ENCODE data around the gene TAOK2. TPM values are rescaled to one million over a fixed set of nuclear protein-coding genes. Genes with fewer than 3 reads are reported as not detected.

TAOK2 gene
- total and polyA plus RNA-seq, 2 of the 13 experiments (the other 11 are each of a cell fraction or from before 2014, with no cell fraction given) = 17.4 to 43.2 TPM

DNA sequence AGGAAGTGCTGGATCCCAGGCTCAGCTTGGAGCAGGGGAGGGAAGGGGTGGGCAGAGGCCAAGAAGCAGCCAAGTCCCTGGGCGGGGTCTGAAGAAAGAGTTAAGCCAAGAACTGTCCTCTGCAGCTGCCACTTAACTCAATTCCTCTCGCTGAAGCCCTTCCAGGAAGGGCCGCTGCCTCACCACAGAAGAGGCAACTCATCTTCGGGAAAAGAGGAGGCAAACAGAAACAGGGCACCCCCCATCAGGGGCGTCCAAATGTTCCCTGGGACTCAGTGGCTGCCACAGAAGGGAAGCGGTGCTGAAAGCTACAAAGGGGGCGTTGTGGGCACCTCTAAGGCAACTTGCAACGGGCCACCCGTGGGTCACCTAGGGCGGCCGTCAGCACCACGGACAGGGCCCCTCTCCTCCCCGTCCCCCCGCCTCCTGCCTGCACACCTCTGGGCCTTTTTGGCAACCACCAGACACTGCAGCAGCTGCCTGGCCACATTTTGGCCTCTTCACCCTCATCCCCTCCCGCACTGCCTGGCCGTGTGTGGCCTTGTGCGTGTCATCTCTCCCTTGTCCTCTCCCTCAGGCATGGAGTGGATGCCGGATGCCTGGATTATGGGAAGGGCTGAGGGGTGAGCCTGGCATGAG is 54.9 kb downstream of the TAOK2 start (continued):
- TF ChIP-seq FOXK1 (CRISPR knock-in tag; IDR thresholded peaks at IDR 0.05; ENCODE audit: borderline replicate concordance, low read depth) (peak; percentile 41; the same call in 1 of the 2 replicates), ZSCAN9 (CRISPR knock-in tag; IDR thresholded peaks at IDR 0.05; ENCODE audit: borderline replicate concordance) (peak; percentile 74; the same call in 1 of the 2 replicates), RBAK (CRISPR knock-in tag; IDR thresholded peaks at IDR 0.05) (no peak), GATAD2A (CRISPR knock-in tag; IDR thresholded peaks at IDR 0.05) (0 out of 2 replicates have a peak, but pooled peaks have one; percentile 20), JUNB (CRISPR knock-in tag; IDR thresholded peaks at IDR 0.05; ENCODE audit: borderline replicate concordance) (no peak), ZNF329 (CRISPR knock-in tag; IDR thresholded peaks at IDR 0.05; ENCODE audit: low read depth) (no peak), ZNF788 (CRISPR knock-in tag; IDR thresholded peaks at IDR 0.05; ENCODE audit: borderline replicate concordance) (no peak), JUND (CRISPR knock-in tag; IDR thresholded peaks at IDR 0.05) (0 out of 2 replicates have a peak, but pooled peaks have one; percentile 11), ZFP82 (CRISPR knock-in tag; IDR thresholded peaks at IDR 0.05; ENCODE audit: borderline replicate concordance) (no peak), CENPX (CRISPR knock-in tag; IDR thresholded peaks at IDR 0.05) (no peak), GABPB1 (CRISPR knock-in tag; IDR thresholded peaks at IDR 0.05) (peak; percentile 43; the same call in 1 of the 2 replicates), TMF1 (CRISPR knock-in tag; IDR thresholded peaks at IDR 0.05; ENCODE audit: low read depth) (peak; percentile 77), ZNF839 (CRISPR knock-in tag; IDR thresholded peaks at IDR 0.05; ENCODE audit: borderline replicate concordance) (no peak), ZBTB38 (CRISPR knock-in tag; IDR thresholded peaks at IDR 0.05) (no peak), MEIS2 (CRISPR knock-in tag; IDR thresholded peaks at IDR 0.05) (0 out of 2 replicates have a peak, but pooled peaks have one; percentile 45)
- TF ChIP-seq, protein P1, sequence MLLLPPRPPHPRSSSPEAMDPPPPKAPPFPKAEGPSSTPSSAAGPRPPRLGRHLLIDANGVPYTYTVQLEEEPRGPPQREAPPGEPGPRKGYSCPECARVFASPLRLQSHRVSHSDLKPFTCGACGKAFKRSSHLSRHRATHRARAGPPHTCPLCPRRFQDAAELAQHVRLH (CRISPR knock-in tag; IDR thresholded peaks at IDR 0.05; ENCODE audit: borderline replicate concordance, low read depth) = peak; percentile 43; the same call in 1 of the 2 replicates
- TF ChIP-seq, protein P2, sequence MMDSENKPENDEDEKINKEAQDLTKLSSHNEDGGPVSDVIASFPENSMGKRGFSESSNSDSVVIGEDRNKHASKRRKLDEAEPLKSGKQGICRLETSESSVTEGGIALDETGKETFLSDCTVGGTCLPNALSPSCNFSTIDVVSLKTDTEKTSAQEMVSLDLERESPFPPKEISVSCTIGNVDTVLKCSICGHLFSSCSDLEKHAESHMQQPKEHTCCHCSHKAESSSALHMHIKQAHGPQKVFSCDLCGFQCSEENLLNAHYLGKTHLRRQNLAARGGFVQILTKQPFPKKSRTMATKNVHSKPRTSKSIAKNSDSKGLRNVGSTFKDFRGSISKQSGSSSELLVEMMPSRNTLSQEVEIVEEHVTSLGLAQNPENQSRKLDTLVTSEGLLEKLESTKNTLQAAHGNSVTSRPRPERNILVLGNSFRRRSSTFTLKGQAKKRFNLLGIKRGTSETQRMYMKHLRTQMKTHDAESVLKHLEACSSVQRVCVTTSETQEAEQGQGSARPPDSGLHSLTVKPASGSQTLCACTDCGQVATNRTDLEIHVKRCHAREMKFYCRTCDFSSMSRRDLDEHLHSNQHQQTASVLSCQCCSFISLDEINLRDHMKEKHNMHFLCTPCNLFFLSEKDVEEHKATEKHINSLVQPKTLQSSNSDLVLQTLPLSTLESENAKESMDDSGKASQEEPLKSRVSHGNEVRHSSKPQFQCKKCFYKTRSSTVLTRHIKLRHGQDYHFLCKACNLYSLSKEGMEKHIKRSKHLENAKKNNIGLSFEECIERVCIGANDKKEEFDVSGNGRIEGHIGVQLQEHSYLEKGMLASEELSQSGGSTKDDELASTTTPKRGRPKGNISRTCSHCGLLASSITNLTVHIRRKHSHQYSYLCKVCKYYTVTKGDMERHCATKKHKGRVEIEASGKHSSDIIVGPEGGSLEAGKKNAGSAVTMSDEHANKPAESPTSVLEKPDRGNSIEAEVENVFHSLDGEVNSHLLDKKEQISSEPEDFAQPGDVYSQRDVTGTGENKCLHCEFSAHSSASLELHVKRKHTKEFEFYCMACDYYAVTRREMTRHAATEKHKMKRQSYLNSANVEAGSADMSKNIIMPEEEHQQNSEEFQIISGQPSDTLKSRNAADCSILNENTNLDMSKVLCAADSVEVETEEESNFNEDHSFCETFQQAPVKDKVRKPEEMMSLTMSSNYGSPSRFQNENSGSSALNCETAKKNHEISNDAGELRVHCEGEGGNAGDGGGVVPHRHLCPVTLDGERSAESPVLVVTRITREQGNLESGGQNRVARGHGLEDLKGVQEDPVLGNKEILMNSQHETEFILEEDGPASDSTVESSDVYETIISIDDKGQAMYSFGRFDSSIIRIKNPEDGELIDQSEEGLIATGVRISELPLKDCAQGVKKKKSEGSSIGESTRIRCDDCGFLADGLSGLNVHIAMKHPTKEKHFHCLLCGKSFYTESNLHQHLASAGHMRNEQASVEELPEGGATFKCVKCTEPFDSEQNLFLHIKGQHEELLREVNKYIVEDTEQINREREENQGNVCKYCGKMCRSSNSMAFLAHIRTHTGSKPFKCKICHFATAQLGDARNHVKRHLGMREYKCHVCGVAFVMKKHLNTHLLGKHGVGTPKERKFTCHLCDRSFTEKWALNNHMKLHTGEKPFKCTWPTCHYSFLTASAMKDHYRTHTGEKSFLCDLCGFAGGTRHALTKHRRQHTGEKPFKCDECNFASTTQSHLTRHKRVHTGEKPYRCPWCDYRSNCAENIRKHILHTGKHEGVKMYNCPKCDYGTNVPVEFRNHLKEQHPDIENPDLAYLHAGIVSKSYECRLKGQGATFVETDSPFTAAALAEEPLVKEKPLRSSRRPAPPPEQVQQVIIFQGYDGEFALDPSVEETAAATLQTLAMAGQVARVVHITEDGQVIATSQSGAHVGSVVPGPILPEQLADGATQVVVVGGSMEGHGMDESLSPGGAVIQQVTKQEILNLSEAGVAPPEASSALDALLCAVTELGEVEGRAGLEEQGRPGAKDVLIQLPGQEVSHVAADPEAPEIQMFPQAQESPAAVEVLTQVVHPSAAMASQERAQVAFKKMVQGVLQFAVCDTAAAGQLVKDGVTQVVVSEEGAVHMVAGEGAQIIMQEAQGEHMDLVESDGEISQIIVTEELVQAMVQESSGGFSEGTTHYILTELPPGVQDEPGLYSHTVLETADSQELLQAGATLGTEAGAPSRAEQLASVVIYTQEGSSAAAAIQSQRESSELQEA (CRISPR knock-in tag; IDR thresholded peaks at IDR 0.05; ENCODE audit: not compliant biosample characterization) = no peak

Measured in HepG2 (cell line).